IMR-90 (cell line): ENCODE measurements around the gene FRMPD4. TPM values are rescaled to one million over a fixed set of nuclear protein-coding genes. Genes with fewer than 3 reads are reported as not detected.

Experiments
- ATAC-seq: fragments of 200-7000 bp; cut with Tn5 transposase; 2 replicates; pipeline ENCODE4 v1.9.1; 2020; ENCODE audit warnings: low read depth, mild to moderate bottlenecking, moderate library complexity
- BruUV-seq: library from RNA; stranded (reverse); fragments of 400-500 nt; replicated peaks from 2 replicates; lab custom pipeline; 2021; lab: Mats Ljungman, UMichigan
- CTCF ChIA-PET: fragments of 300-600 bp; formaldehyde crosslinking; extraction: SDS; loops from one replicate; lab custom pipeline; 2021; ENCODE audit warnings: antibody characterized with exemption; lab: Yijun Ruan, JAX
- POLR2A ChIA-PET: fragments of 300-600 bp; sonication (Branson Sonifier 250); formaldehyde crosslinking; loops from one replicate; lab custom pipeline; 2022; ENCODE audit warnings: antibody characterized with exemption; ENCODE audit not compliant: unreplicated experiment; lab: Charles Lee
- DNase-seq: peaks from one replicate; pipeline ENCODE4 v3.0.0; 2013
- H2AFZ ChIP-seq: replicated peaks from 2 replicates; pipeline ENCODE3; 2013; ENCODE audit warnings: low read length, mild to moderate bottlenecking; ENCODE audit not compliant: poor library complexity
- H2AK5ac ChIP-seq: 2 replicates; pipeline ENCODE4 v1.6.1; 2013; ENCODE audit warnings: low read depth, low read length, inconsistent platforms
- H2AK9ac ChIP-seq: replicated peaks from 2 replicates; pipeline ENCODE3; 2013; ENCODE audit warnings: mild to moderate bottlenecking, low read depth, low read length, moderate library complexity; ENCODE audit not compliant: poor library complexity
- H2BK120ac ChIP-seq: 2 replicates; pipeline ENCODE4 v1.6.1; 2013; ENCODE audit warnings: low read depth, low read length, inconsistent platforms
- H2BK15ac ChIP-seq: 3 replicates; pipeline ENCODE4 v1.6.1; 2013; ENCODE audit warnings: low read depth, low read length, inconsistent platforms
- H2BK20ac ChIP-seq: 2 replicates; pipeline ENCODE4 v1.6.1; 2013; ENCODE audit warnings: low read depth, mild to moderate bottlenecking, inconsistent platforms, low read length, moderate library complexity
- H2BK5ac ChIP-seq: 2 replicates; pipeline ENCODE4 v1.6.1; 2013; ENCODE audit warnings: mild to moderate bottlenecking, low read depth, low read length, inconsistent platforms; ENCODE audit not compliant: poor library complexity, severe bottlenecking
- H3K14ac ChIP-seq: replicated peaks from 2 replicates; pipeline ENCODE4 v1.6.1; 2013; ENCODE audit warnings: low read depth, low read length, inconsistent platforms
- H3K18ac ChIP-seq: 2 replicates; pipeline ENCODE4 v1.6.1; 2013; ENCODE audit warnings: low read depth, low read length, control low read depth
- H3K23ac ChIP-seq: 2 replicates; pipeline ENCODE4 v1.6.1; 2013; ENCODE audit warnings: low read depth, low read length, inconsistent platforms
- H3K27ac ChIP-seq: 2 replicates; pipeline ENCODE4 v1.5.1; 2013; ENCODE audit warnings: mild to moderate bottlenecking, control low read depth, low read length; ENCODE audit not compliant: insufficient read depth
- H3K27me3 ChIP-seq: 2 replicates; pipeline ENCODE4 v1.6.1; 2013; ENCODE audit warnings: low read length; ENCODE audit not compliant: control insufficient read depth, insufficient read depth
- H3K36me3 ChIP-seq: 2 replicates; pipeline ENCODE4 v1.6.1; 2013; ENCODE audit warnings: low read length, mixed read lengths; ENCODE audit not compliant: control insufficient read depth, insufficient read depth
- H3K4ac ChIP-seq: 2 replicates; pipeline ENCODE4 v1.6.1; 2013; ENCODE audit warnings: low read depth, low read length, inconsistent platforms
- H3K4me1 ChIP-seq: 2 replicates; pipeline ENCODE4 v1.6.1; 2013; ENCODE audit warnings: low read length, mixed read lengths; ENCODE audit not compliant: control insufficient read depth, insufficient read depth
- H3K4me2 ChIP-seq: 2 replicates; pipeline ENCODE4 v1.6.1; 2013; ENCODE audit warnings: low read depth, mild to moderate bottlenecking, control low read depth, low read length, moderate library complexity
- H3K4me3 ChIP-seq: 2 replicates; pipeline ENCODE4 v1.5.1; 2013; ENCODE audit warnings: low read depth, mild to moderate bottlenecking, control low read depth, low read length, moderate library complexity; ENCODE audit not compliant: insufficient read depth
- H3K56ac ChIP-seq: 2 replicates; pipeline ENCODE4 v1.6.1; 2013; ENCODE audit warnings: low read length, inconsistent platforms; ENCODE audit not compliant: insufficient read depth; ENCODE audit errors: extremely low read depth
- H3K79me1 ChIP-seq, 2 experiments: 2 replicates each; pipeline ENCODE4 v1.6.1; 2013; ENCODE audit warnings: low read length in 2 of 2, inconsistent platforms in 1 of 2, low read depth in 1 of 2
- H3K9ac ChIP-seq: 2 replicates; pipeline ENCODE4 v1.6.1; 2013; ENCODE audit warnings: low read depth, low read length, control low read depth
- H3K9me1 ChIP-seq: 2 replicates; pipeline ENCODE4 v1.6.1; 2013; ENCODE audit warnings: low read length, inconsistent platforms; ENCODE audit not compliant: insufficient read depth
- H3K9me3 ChIP-seq: 2 replicates; pipeline ENCODE4 v1.6.1; 2013; ENCODE audit warnings: low read length; ENCODE audit not compliant: control insufficient read depth, insufficient read depth
- H4K20me1 ChIP-seq: 2 replicates; pipeline ENCODE4 v1.6.1; 2013; ENCODE audit warnings: low read length, inconsistent platforms; ENCODE audit not compliant: insufficient read depth
- H4K5ac ChIP-seq: 2 replicates; pipeline ENCODE4 v1.6.1; 2013; ENCODE audit warnings: mild to moderate bottlenecking, low read depth, low read length, control low read depth
- H4K8ac ChIP-seq, 2 experiments: 2 replicates each; pipeline ENCODE4 v1.6.1; 2013; ENCODE audit warnings: low read depth in 2 of 2, low read length in 2 of 2, control low read depth in 1 of 2, inconsistent platforms in 1 of 2
- H4K91ac ChIP-seq: 2 replicates; pipeline ENCODE4 v1.6.1; 2013; ENCODE audit warnings: low read depth, low read length, inconsistent platforms; ENCODE audit not compliant: insufficient read depth
- CHD1 ChIP-seq: IDR thresholded peaks from 2 replicates; pipeline ENCODE4 v1.6.1; 2012; ENCODE audit warnings: low read depth, low read length, improper control_type of control experiment
- CTCF ChIP-seq: conservative IDR thresholded peaks from 2 replicates; pipeline ENCODE4 v1.5.1; 2012; ENCODE audit warnings: mild to moderate bottlenecking, low read depth, low read length, improper control_type of control experiment
- NFE2L2 ChIP-seq: fragments of 150-350 bp; IDR thresholded peaks from 2 replicates; pipeline ENCODE4 v1.6.1; 2016; ENCODE audit warnings: low read depth, mild to moderate bottlenecking, low read length
- RAD21 ChIP-seq: IDR thresholded peaks from 2 replicates; pipeline ENCODE4 v1.6.1; 2012; ENCODE audit warnings: low read length, improper control_type of control experiment
- WGBS, 2 experiments: methylation state at CpG; one replicate each; pipeline versions ENCODE4 v1.1.5 to v1.1.7; 2013; ENCODE audit warnings: missing lambda C conversion rate in 2 of 2; ENCODE audit not compliant: insufficient read length in 1 of 2; ENCODE audit errors: extremely low coverage in 2 of 2; 5-methylcytosine and 5-hydroxymethylcytosine counted together
- dilution Hi-C: fragments of 300-500 bp; cut with HindIII; formaldehyde crosslinking; loops from one replicate; pipeline ENCODE4 v1.14.3; 2018; ENCODE audit warnings: low sequenced_read_pairs; ENCODE audit not compliant: unreplicated experiment
- in situ Hi-C: fragments of 300-500 bp; cut with MboI; formaldehyde crosslinking; loops from 3 replicates; pipeline ENCODE4 v1.14.3; 2019; ENCODE audit warnings: low sequenced_read_pairs, inconsistent platforms, mixed read lengths
- intact Hi-C: fragments of 100-400 bp; cut with micrococcal nuclease; formaldehyde crosslinking; loops from 2 replicates; pipeline ENCODE4 v1.10.0; 2022
- polyA plus RNA-seq, 3 experiments: library from polyadenylated mRNA; depleted of rRNA; stranded (reverse); fragments of >200 nt; gene quantifications; 2 replicates each; pipeline ENCODE4 v1.2.3, GENCODE V29; 2012; ENCODE audit warnings: low replicate concordance in 1 of 3
- total RNA-seq: library from RNA; depleted of rRNA; stranded (reverse); fragments of >200 nt; gene quantifications from 2 replicates; pipeline ENCODE4 v1.2.3, GENCODE V29; 2012

Gene FRMPD4
- total and polyA plus RNA-seq, 2 of the 4 experiments (the other 2 are of a cell fraction), result 0.53 to 1.1 TPM

- Histone ChIP-seq H3K18ac (no peak overlapping the region), H2BK5ac (no peak overlapping the region), H3K4ac (no peak overlapping the region), H3K23ac (no peak overlapping the region), H3K56ac (no peak overlapping the region), H4K5ac (no peak overlapping the region), H2AFZ (no peak overlapping the region), H3K27me3 (no peaks in the 10 kb centered on the region), H3K4me3 (no peak overlapping the region), H3K9me1 (no peaks in the 10 kb centered on the region), H3K9me3 (no peaks in the 10 kb centered on the region), H3K27ac (no peak overlapping the region), H3K79me1 (no peaks in the 10 kb centered on the region; a peak in 1 of 4 replicates), H3K4me1 (0 out of 2 replicates have a peak, but pooled peaks cover 2% of the 10 kb centered on the region), H2BK120ac (no peak overlapping the region), H4K91ac (no peak overlapping the region), H2BK15ac (no peak overlapping the region), H3K36me3 (no peaks in the 10 kb centered on the region), H2AK9ac (no peak overlapping the region), H4K8ac (no peak overlapping the region), H3K4me2 (no peak overlapping the region), H2BK20ac (no peak overlapping the region), H3K14ac (no peak overlapping the region), H4K20me1 (no peaks in the 10 kb centered on the region), H3K9ac (no peak overlapping the region), H2AK5ac (no peak overlapping the region)
- no peak for TF ChIP-seq RAD21
- no peak for TF ChIP-seq CHD1
- no peak for TF ChIP-seq NFE2L2
- no peak for TF ChIP-seq CTCF
- no TSS peak for BruUV-seq
- dilution Hi-C loops, result no loop called here
- ChIA-PET POLR2A (no interaction called here), CTCF (no interaction called here)
- intact Hi-C loops, result no loop called here
- ATAC-seq (no peak), DNase-seq (no peak)
- no CpG with 5 or more reads among the region's 2 CpGs for WGBS, 2 experiments
- in situ Hi-C loops, result no loop called here
Measured at GRCh38 chrX:12237771-12238170, 99.5 kb downstream of the FRMPD4 start.
